RWPE1 (cell line): ENCODE measurements around the gene DKC1.

Source experiments
- CTCF ChIA-PET: fragments of 350-600 bp; sonication (Branson Sonifier 250); formaldehyde crosslinking; extraction: SDS; loops from one replicate; lab custom pipeline; 2021; lab: Yijun Ruan, JAX
- POLR2A ChIA-PET: fragments of 400-600 bp; formaldehyde crosslinking; extraction: SDS; loops from one replicate; lab custom pipeline; 2020; ENCODE audit warnings: antibody characterized with exemption; ENCODE audit not compliant: low non-redundant PET; lab: Yijun Ruan, JAX
- DNase-seq: peaks from one replicate; pipeline ENCODE4 v3.0.0; 2012; ENCODE audit warnings: low spot score
- H3K27ac ChIP-seq: fragments of 450-650 bp; 2 replicates; pipeline ENCODE4 v1.5.1; 2017
- CTCF ChIP-seq: fragments of 450-650 bp; conservative IDR thresholded peaks from 2 replicates; pipeline ENCODE4 v1.5.1; 2017; ENCODE audit warnings: low read depth, mild to moderate bottlenecking

The DKC1 gene

GRCh38 chrX:154734061-154734781 is 28.4 kb upstream of the DKC1 start:
- no peak for TF ChIP-seq CTCF
- POLR2A ChIA-PET: no interaction called here
- peak overlapping the region; percentile 84 for H3K27ac ChIP-seq
- CTCF ChIA-PET: no interaction called here
- no peak for DNase-seq

GRCh38 chrX:154735695-154736393 is 26.8 kb upstream of the DKC1 start:
- CTCF ChIA-PET: no interaction called here
- POLR2A ChIA-PET: no interaction called here
- peak; percentile 50 for DNase-seq
- no peak for TF ChIP-seq CTCF
- peak overlapping the region; percentile 84 for H3K27ac ChIP-seq

- CTCF ChIA-PET: no interaction called here
Measured at GRCh38 chrX:154737136-154737535, 25.5 kb upstream of the DKC1 start.

GRCh38 chrX:154738011-154738738 is 24.5 kb upstream of the DKC1 start:
- CTCF ChIA-PET: no interaction called here
- POLR2A ChIA-PET: no interaction called here
- no peak for DNase-seq
- H3K27ac ChIP-seq: peak overlapping the region; percentile 93
- TF ChIP-seq CTCF: no peak

More at GRCh38 chrX:154737136-154737535, 25.5 kb upstream of the DKC1 start:
- DNase-seq: no peak
- no peak for TF ChIP-seq CTCF
- H3K27ac ChIP-seq: peak overlapping the region; percentile 93
- POLR2A ChIA-PET: no interaction called here

- DNase-seq: no peak
- TF ChIP-seq CTCF: no peak
- H3K27ac ChIP-seq: no peak overlapping the region
- ChIA-PET CTCF (no interaction called here), POLR2A (no interaction called here)
Measured at GRCh38 chrX:154739952-154740465, 22.7 kb upstream of the DKC1 start.

GRCh38 chrX:154742613-154743012 is 20.1 kb upstream of the DKC1 start:
- no peak for DNase-seq
- no peak for TF ChIP-seq CTCF
- ChIA-PET CTCF (no interaction called here), POLR2A (no interaction called here)
- H3K27ac ChIP-seq: no peak overlapping the region
